HUES48 (cell line): ENCODE measurements around the gene GALP.
"Not testable (repeated sequence)": the region's sequence is repeated elsewhere in the genome, so short reads cannot be mapped to it uniquely, and the experiment has no call there.

ENCODE experiments used
- H3K27ac ChIP-seq: one replicate; pipeline ENCODE4 v1.7.0; 2013; ENCODE audit warnings: low read depth, low read length, inconsistent platforms
- H3K27me3 ChIP-seq: 2 replicates; pipeline ENCODE4 v1.6.1; 2013; ENCODE audit warnings: mild to moderate bottlenecking, low read length; ENCODE audit not compliant: control insufficient read depth, insufficient read depth
- H3K36me3 ChIP-seq: 2 replicates; pipeline ENCODE4 v1.6.1; 2013; ENCODE audit warnings: low read length; ENCODE audit not compliant: control insufficient read depth, insufficient read depth
- H3K4me1 ChIP-seq: 2 replicates; pipeline ENCODE4 v1.6.1; 2013; ENCODE audit warnings: mild to moderate bottlenecking, low read length; ENCODE audit not compliant: control insufficient read depth, insufficient read depth
- H3K4me3 ChIP-seq: 2 replicates; pipeline ENCODE4 v1.5.1; 2013; ENCODE audit warnings: mild to moderate bottlenecking, low read depth, low read length
- H3K9ac ChIP-seq: 2 replicates; pipeline ENCODE4 v1.6.1; 2013; ENCODE audit warnings: mild to moderate bottlenecking, low read depth, low read length, moderate library complexity
- H3K9me3 ChIP-seq: 2 replicates; pipeline ENCODE4 v1.6.1; 2013; ENCODE audit warnings: low read length; ENCODE audit not compliant: control insufficient read depth, insufficient read depth

GALP gene

DNA sequence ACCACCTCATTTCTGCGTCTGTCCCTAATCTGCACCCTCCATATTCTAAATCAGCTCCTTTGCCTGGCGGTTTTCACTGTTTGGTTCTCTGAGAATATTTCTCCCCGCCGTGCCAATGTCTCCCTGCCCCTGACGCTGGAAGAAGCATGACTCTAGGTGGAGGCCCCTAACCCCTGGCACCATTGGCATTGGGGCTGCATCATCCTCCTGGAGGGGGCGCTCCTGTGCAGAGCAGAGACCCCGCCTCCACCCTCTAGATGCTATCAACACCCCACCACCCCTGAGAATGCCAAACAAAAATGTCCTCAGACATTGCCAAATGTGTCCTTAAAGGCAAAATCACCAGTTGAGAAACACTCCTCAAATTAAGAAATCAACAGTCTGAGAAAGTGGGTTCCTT lies 15.3 kb downstream of the GALP start:
- Histone ChIP-seq H3K36me3 (no peaks in the 10 kb centered on the region), H3K4me3 (no peak overlapping the region), H3K27me3 (no peaks in the 10 kb centered on the region), H3K27ac (no peak overlapping the region), H3K9me3 (no peaks in the 10 kb centered on the region), H3K9ac (no peak overlapping the region), H3K4me1 (no peaks in the 10 kb centered on the region)

DNA sequence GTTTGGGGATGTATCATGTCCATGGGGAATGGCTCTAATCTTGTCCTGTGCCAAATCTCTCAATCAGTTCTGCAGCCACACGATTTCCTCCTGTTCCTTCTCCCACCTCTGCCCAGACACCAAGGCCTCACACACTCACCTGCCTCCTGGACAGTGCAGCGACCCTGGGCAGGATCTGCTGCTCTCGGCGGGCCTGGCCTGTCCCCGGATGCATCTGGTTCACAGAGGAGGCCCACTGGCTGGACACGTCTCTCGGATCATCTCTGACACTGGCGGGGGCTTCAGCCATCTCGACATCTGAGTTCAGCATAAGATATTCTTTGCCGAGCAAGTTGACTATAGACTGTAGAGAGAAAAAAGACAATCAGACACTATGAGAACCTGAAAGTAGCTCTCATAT lies 15.9 kb downstream of the GALP start:
- Histone ChIP-seq H3K36me3 (no peaks in the 10 kb centered on the region), H3K9me3 (no peaks in the 10 kb centered on the region), H3K27me3 (no peaks in the 10 kb centered on the region), H3K27ac (no peak overlapping the region), H3K4me3 (no peak overlapping the region), H3K4me1 (no peaks in the 10 kb centered on the region), H3K9ac (no peak overlapping the region)

DNA sequence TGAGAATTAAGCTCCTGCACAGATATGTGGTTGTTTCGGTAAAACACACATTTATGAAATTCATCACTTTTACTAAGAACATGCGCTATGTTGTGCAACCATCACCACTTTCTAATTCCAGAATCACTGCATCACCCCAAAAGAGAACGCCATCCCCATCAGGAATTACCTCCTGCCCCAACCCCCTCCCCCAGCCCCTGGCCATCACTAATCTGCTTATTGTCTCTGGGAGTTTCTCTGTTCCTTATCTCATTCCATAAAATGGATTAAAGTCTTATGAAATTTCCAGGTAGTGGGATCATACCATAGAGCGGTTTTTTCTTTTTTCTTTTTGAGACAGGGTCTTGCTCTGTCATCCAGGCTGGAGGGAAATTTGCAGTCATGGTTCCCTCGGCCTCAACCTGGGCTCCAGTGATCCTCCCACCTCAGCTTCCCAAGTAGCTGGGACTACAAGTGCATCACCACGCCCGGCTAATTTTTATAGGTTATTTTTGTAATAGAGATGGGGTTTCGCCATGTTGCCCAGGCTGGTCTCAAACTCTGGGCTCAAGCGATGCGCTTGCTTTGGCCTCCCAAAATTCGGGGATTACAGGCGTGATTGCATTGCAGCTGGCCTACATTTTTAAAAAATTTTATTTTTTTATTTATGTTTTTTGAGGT lies 18.3 kb downstream of the GALP start:
- H3K9me3 ChIP-seq: no peaks in the 10 kb centered on the region
- H3K36me3 ChIP-seq: no peaks in the 10 kb centered on the region
- H3K27me3 ChIP-seq: no peaks in the 10 kb centered on the region
- no peak overlapping the region for H3K4me3 ChIP-seq
- H3K4me1 ChIP-seq: no peaks in the 10 kb centered on the region
- H3K27ac ChIP-seq: no peak overlapping the region
- no peak overlapping the region for H3K9ac ChIP-seq

DNA sequence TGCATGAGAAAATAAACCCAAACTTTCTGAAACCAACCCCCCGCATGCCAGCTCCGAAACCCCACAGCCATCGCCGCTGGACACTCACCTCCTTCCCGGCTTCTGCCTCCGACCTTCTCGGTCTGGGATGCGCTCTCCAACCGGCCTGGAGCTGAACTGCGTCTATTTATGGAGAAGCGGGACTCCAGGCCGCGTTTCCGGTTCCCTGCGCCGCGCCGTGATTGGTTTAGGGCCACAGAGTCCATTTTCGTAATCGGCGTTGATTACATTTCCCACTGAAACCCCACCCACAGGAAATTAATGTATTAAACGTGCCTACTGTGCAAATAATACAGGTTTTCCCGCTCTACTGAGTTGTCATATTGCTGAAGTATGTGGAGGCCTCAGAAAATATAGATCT lies 21.8 kb downstream of the GALP start, which contains the start of gene ZSCAN5B:
Gene ZSCAN5B (minus strand): TSS at position 138 of the 400 bp plus-strand sequence. CDS start 4,731 bp downstream, outside the sequence.
- not testable (repeated sequence) for H3K9ac ChIP-seq, H3K36me3 ChIP-seq, H3K4me3 ChIP-seq, H3K9me3 ChIP-seq, H3K27ac ChIP-seq, H3K4me1 ChIP-seq, H3K27me3 ChIP-seq

- Histone ChIP-seq H3K27ac (no peak overlapping the region), H3K9me3 (no peaks in the 10 kb centered on the region), H3K27me3 (no peaks in the 10 kb centered on the region), H3K4me1 (no peaks in the 10 kb centered on the region), H3K36me3 (no peaks in the 10 kb centered on the region), H3K9ac (no peak overlapping the region), H3K4me3 (no peak overlapping the region)
These were observed 23.9 kb downstream of the GALP start for GRCh38 chr19:56199687-56200086.

DNA sequence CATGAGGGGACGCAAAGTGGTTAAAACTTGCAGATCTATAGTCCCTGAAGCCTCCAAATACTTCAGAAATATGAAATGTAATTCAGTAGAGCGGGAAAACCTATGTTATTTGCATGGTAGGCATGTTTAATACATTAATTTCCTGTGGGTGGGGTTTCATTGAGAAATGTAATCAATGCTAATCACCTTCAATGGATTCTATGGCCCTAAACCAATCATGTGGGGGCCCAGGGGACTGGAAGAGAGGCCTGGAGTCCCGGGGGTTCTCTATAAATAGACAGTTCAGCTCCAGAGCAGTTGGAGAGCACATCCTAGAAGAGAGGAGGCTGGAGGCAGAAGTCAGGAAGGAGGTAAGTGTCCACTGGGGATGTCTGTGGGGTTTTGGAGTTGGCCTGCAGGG lies 26.2 kb downstream of the GALP start, which contains the start of gene ZSCAN5C:
Gene ZSCAN5C (plus strand): TSS at position 301 of the 400 bp plus-strand sequence. CDS start 3,641 bp downstream, outside the sequence.
- H3K4me3 ChIP-seq: no peak within 1 kb of the TSS
- no peak within 1 kb of the TSS for H3K9ac ChIP-seq
- no peak within 1 kb of the TSS for H3K27ac ChIP-seq
- no peaks in the 10 kb centered on the region for H3K36me3 ChIP-seq
- H3K27me3 ChIP-seq: no peaks in the 10 kb centered on the region
- no peaks in the 10 kb centered on the region for H3K4me1 ChIP-seq
- peaks cover 2% of the 10 kb centered on the region; the same call in 1 of the 2 replicates for H3K9me3 ChIP-seq

GRCh38 chr19:56207581-56207980 lies 31.8 kb downstream of the GALP start:
- not testable (repeated sequence) for H3K9ac ChIP-seq, H3K4me1 ChIP-seq, H3K27me3 ChIP-seq, H3K27ac ChIP-seq, H3K36me3 ChIP-seq, H3K9me3 ChIP-seq, H3K4me3 ChIP-seq

DNA sequence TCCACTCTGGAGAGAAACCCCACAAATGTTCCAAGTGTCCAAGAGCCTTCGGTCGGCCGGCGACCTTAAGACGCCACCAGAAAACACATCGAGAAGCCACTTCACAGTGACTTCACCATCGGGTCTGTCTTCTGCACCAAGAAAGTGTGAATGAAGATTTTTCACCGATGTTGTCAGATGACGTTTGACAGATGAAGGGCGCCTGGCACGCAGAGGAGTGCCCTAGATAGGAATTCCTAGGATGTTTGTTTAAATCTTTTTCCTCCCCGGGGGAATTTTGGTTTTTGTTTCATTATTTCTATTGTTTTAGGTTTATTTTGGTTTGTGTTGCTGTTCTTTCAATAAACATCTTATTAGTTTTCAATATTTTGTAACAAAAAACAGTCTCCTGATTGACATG lies 33.3 kb downstream of the GALP start:
- no peak overlapping the region for H3K4me3 ChIP-seq
- no peaks in the 10 kb centered on the region for H3K4me1 ChIP-seq
- no peaks in the 10 kb centered on the region for H3K36me3 ChIP-seq
- no peaks in the 10 kb centered on the region for H3K27me3 ChIP-seq
- no peak overlapping the region for H3K9ac ChIP-seq
- peaks cover 2% of the 10 kb centered on the region; the same call in 1 of the 2 replicates for H3K9me3 ChIP-seq
- no peak overlapping the region for H3K27ac ChIP-seq

DNA sequence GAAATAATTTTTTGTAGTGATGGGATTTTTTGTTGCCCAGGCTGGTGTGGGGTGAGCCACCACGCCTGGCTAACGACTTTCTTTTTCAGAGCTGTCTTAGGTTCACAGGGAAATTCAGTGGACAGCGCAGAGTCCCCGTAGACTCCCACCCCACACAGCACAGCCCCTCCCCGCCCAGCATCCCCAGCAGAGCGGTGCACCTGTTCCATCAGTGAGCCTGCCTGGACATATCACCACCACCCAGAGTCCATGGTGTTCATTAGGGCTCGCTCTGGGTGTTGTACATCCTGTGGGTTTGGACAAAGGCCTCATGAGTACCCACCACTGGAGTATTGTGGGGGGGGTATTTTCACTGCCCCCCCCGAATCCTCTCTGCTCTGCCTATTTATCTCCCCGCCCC lies 34.2 kb downstream of the GALP start:
- not testable (repeated sequence) for H3K36me3 ChIP-seq, H3K4me3 ChIP-seq, H3K27ac ChIP-seq, H3K9ac ChIP-seq, H3K4me1 ChIP-seq, H3K9me3 ChIP-seq, H3K27me3 ChIP-seq

GRCh38 chr19:56211718-56212117 lies 35.9 kb downstream of the GALP start:
- Histone ChIP-seq H3K27me3 (no peaks in the 10 kb centered on the region), H3K4me3 (no peak overlapping the region), H3K27ac (no peak overlapping the region), H3K9me3 (no peaks in the 10 kb centered on the region), H3K9ac (no peak overlapping the region), H3K4me1 (peaks cover 2% of the 10 kb centered on the region; the same call in 1 of the 2 replicates), H3K36me3 (no peaks in the 10 kb centered on the region)

DNA sequence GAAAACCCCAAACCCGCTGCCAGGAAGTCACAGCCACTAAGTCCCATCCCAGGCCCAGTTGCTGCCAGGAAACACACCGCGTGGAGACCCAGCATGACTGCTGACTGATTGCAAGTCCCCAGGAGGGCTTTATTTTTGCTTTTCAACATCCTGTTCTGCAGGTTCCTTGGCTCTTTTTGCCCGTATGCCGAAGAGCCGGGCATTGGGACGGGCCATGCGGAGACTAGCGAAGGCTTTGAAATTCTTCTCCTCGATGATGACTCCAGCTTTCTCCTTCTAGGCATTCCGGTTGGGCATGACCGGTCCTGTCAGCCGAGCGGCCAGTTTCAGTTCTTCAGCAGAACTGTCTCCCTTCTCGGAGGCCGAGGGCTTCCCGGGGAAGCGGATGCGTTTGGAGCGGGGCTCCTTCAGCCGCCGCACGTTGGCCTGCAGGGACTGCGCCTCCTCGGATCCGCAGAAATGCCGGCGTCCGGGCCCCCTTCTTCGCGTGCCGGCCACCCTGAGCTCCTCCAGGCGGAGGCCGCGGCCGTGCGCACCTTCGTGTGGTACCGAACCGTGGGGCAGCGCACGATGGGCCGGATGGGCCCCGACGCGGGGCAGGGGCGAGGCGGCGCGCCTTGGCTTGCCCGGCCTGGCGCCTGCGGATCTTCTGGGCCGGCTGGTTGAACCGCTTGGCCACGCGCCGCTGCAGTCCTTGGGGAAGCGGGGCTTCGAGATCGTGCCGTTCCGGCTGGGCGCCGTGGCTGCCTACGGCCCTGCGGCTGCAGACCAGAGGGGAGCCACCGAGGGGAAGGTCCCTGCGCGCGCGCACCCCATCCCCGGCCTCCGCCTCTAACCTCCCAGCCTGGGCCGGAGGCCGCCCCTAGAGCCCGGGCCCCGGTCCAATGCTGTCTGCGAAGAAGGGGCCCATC lies 41.5 kb downstream of the GALP start:
- Histone ChIP-seq H3K27ac (peak overlapping the region; percentile 42), H3K9me3 (no peaks in the 10 kb centered on the region), H3K36me3 (no peaks in the 10 kb centered on the region), H3K4me3 (peak overlapping the region; percentile 36), H3K27me3 (no peaks in the 10 kb centered on the region), H3K9ac (peak overlapping the region; percentile 55), H3K4me1 (peaks cover 7% of the 10 kb centered on the region; the same call in 1 of the 2 replicates)
